ENCODE data around the gene EEPD1.

Gene EEPD1

GRCh38 chr7:36338256-36338655, 185.2 kb downstream of the EEPD1 start:
- no peak for DNase-seq
- Histone ChIP-seq H3K9me3 (ENCODE audit: severe bottlenecking) (no peaks in the 10 kb centered on the region), H3K36me3 (peaks cover 4% of the 10 kb centered on the region; the same call in 1 of the 2 replicates), H3K27ac (no peak overlapping the region), H3K27me3 (ENCODE audit: insufficient read depth, low read depth, severe bottlenecking) (no peaks in the 10 kb centered on the region), H3K4me3 (ENCODE audit: low read depth, low read length) (no peak overlapping the region)
- no peak for TF ChIP-seq CTCF (IDR thresholded peaks at IDR 0.05; ENCODE audit: low read depth, low read length)

- DNase-seq = no peak
- Histone ChIP-seq H3K36me3 (no peaks in the 10 kb centered on the region), H3K9me3 (ENCODE audit: severe bottlenecking) (no peaks in the 10 kb centered on the region), H3K27ac (no peak overlapping the region), H3K4me3 (ENCODE audit: low read depth, low read length) (no peak overlapping the region), H3K27me3 (ENCODE audit: insufficient read depth, low read depth, severe bottlenecking) (no peaks in the 10 kb centered on the region)
- TF ChIP-seq CTCF (IDR thresholded peaks at IDR 0.05; ENCODE audit: low read depth, low read length) = no peak
These were observed 190.5 kb downstream of the EEPD1 start for GRCh38 chr7:36343548-36343947.

GRCh38 chr7:36344622-36345021, 191.6 kb downstream of the EEPD1 start:
- no peak for DNase-seq
- H3K9me3 ChIP-seq (ENCODE audit: severe bottlenecking) = no peaks in the 10 kb centered on the region
- H3K27ac ChIP-seq = no peak overlapping the region
- no peaks in the 10 kb centered on the region for H3K36me3 ChIP-seq
- no peak for TF ChIP-seq CTCF (IDR thresholded peaks at IDR 0.05; ENCODE audit: low read depth, low read length)
- H3K27me3 ChIP-seq (ENCODE audit: insufficient read depth, low read depth, severe bottlenecking) = no peaks in the 10 kb centered on the region
- no peak overlapping the region for H3K4me3 ChIP-seq (ENCODE audit: low read depth, low read length)

- no peaks in the 10 kb centered on the region for H3K36me3 ChIP-seq
- no peak overlapping the region for H3K27ac ChIP-seq
- no peak for DNase-seq
- H3K9me3 ChIP-seq (ENCODE audit: severe bottlenecking) = no peaks in the 10 kb centered on the region
- TF ChIP-seq CTCF (IDR thresholded peaks at IDR 0.05; ENCODE audit: low read depth, low read length) = no peak
- H3K4me3 ChIP-seq (ENCODE audit: low read depth, low read length) = no peak overlapping the region
- H3K27me3 ChIP-seq (ENCODE audit: insufficient read depth, low read depth, severe bottlenecking) = no peaks in the 10 kb centered on the region
These were observed 193.3 kb downstream of the EEPD1 start for GRCh38 chr7:36346260-36346831.

- Histone ChIP-seq H3K27me3 (ENCODE audit: insufficient read depth, low read depth, severe bottlenecking) (no peaks in the 10 kb centered on the region), H3K4me3 (ENCODE audit: low read depth, low read length) (no peak overlapping the region), H3K36me3 (no peaks in the 10 kb centered on the region), H3K9me3 (ENCODE audit: severe bottlenecking) (no peaks in the 10 kb centered on the region), H3K27ac (no peak overlapping the region)
- DNase-seq = no peak
- no peak for TF ChIP-seq CTCF (IDR thresholded peaks at IDR 0.05; ENCODE audit: low read depth, low read length)
These were observed 195.2 kb downstream of the EEPD1 start for GRCh38 chr7:36348256-36348655.

GRCh38 chr7:36348771-36349170, 195.7 kb downstream of the EEPD1 start:
- TF ChIP-seq CTCF (IDR thresholded peaks at IDR 0.05; ENCODE audit: low read depth, low read length) = no peak
- Histone ChIP-seq H3K27ac (no peak overlapping the region), H3K27me3 (ENCODE audit: insufficient read depth, low read depth, severe bottlenecking) (no peaks in the 10 kb centered on the region), H3K4me3 (ENCODE audit: low read depth, low read length) (no peak overlapping the region), H3K9me3 (ENCODE audit: severe bottlenecking) (no peaks in the 10 kb centered on the region), H3K36me3 (no peaks in the 10 kb centered on the region)
- no peak for DNase-seq
